Smooth muscle cell (in vitro differentiated cells): ENCODE measurements around the gene LBHD2. TPM values are rescaled to one million over a fixed set of nuclear protein-coding genes. Genes with fewer than 3 reads are reported as not detected.

ENCODE experiments used
- DNase-seq: peaks from one replicate; lab custom pipeline; 2025; ENCODE audit not compliant: unreplicated experiment; lab: John Stamatoyannopoulos, UW
- H2AFZ ChIP-seq: fragments of 200-600 bp; sonication (generic); 2 replicates; pipeline ENCODE4 v1.6.0; 2016; ENCODE audit warnings: antibody characterized with exemption, low read depth, mild to moderate bottlenecking
- H3F3A ChIP-seq: fragments of 200-600 bp; sonication (generic); 2 replicates; pipeline ENCODE4 v1.6.0; 2017; ENCODE audit warnings: antibody characterized with exemption, low read depth
- H3K27ac ChIP-seq: fragments of 200-600 bp; sonication (generic); 2 replicates; pipeline ENCODE4 v1.5.1; 2016; ENCODE audit warnings: low read depth, mild to moderate bottlenecking
- H3K27me3 ChIP-seq: fragments of 200-600 bp; sonication (generic); 2 replicates; pipeline ENCODE4 v1.6.1; 2016; ENCODE audit warnings: low read depth, mild to moderate bottlenecking
- H3K36me3 ChIP-seq: fragments of 200-600 bp; sonication (generic); 2 replicates; pipeline ENCODE4 v1.5.1; 2016; ENCODE audit warnings: low read depth
- H3K4me1 ChIP-seq: fragments of 200-600 bp; sonication (generic); 2 replicates; pipeline ENCODE4 v1.5.1; 2016; ENCODE audit warnings: low read depth
- H3K4me2 ChIP-seq: fragments of 200-600 bp; sonication (generic); 2 replicates; pipeline ENCODE4 v1.6.0; 2016; ENCODE audit warnings: mild to moderate bottlenecking
- H3K4me3 ChIP-seq: fragments of 200-600 bp; sonication (generic); 2 replicates; pipeline ENCODE4 v1.5.1; 2016; ENCODE audit warnings: mild to moderate bottlenecking
- H3K79me2 ChIP-seq: fragments of 200-600 bp; sonication (generic); 2 replicates; pipeline ENCODE4 v1.6.0; 2016; ENCODE audit warnings: low read depth, mild to moderate bottlenecking
- H3K9ac ChIP-seq: fragments of 200-600 bp; sonication (generic); 2 replicates; pipeline ENCODE4 v1.6.0; 2016; ENCODE audit warnings: low read depth
- H3K9me3 ChIP-seq: fragments of 200-600 bp; sonication (generic); replicated peaks from 2 replicates; pipeline ENCODE4 v1.5.1; 2016; ENCODE audit warnings: low read depth
- H4K20me1 ChIP-seq: fragments of 200-600 bp; sonication (generic); 2 replicates; pipeline ENCODE4 v1.6.0; 2016; ENCODE audit warnings: low read depth
- CTCF ChIP-seq: fragments of 200-600 bp; sonication (generic); IDR thresholded peaks from 2 replicates; pipeline ENCODE4 v1.5.1; 2017; ENCODE audit warnings: borderline replicate concordance, mild to moderate bottlenecking, antibody characterized with exemption; ENCODE audit not compliant: insufficient read depth, poor library complexity, severe bottlenecking
- WGBS: methylation state at CpG from one replicate; pipeline ENCODE4 v1.1.7; 2016; ENCODE audit warnings: low lambda C conversion rate; 5-methylcytosine and 5-hydroxymethylcytosine counted together
- polyA plus RNA-seq: library from polyadenylated mRNA; unstranded; fragments of >200 nt; fragmentation: Nextera tagmentation; extraction: Ambion mirVana; gene quantifications from 2 replicates; pipeline ENCODE4 v1.2.1, GENCODE V29; 2016
- total RNA-seq: library from RNA; depleted of rRNA; stranded (reverse); fragments of >200 nt; gene quantifications from 2 replicates; pipeline ENCODE4 v1.2.3, GENCODE V29; 2014

The LBHD2 gene
- total and polyA plus RNA-seq, 2 experiments from 2014 or later: not detected

- Histone ChIP-seq H3K4me1 (no peaks in the 10 kb centered on the region), H3K4me2 (no peak overlapping the region), H3K9me3 (no peaks in the 10 kb centered on the region), H3K79me2 (no peaks in the 10 kb centered on the region), H2AFZ (no peak overlapping the region), H3F3A (no peaks in the 10 kb centered on the region), H3K4me3 (no peak overlapping the region), H3K36me3 (no peaks in the 10 kb centered on the region), H4K20me1 (no peaks in the 10 kb centered on the region), H3K27ac (no peak overlapping the region), H3K27me3 (no peaks in the 10 kb centered on the region), H3K9ac (no peak overlapping the region)
- no peak for TF ChIP-seq CTCF
- no peak for DNase-seq
- WGBS: 91% methylated on average over 12 of the region's 12 CpGs
These were observed 6.5 kb downstream of the LBHD2 start for GRCh38 chr14:103090481-103091020.

- Histone ChIP-seq H3K4me2 (peak overlapping the region; percentile 90), H3K9ac (no peak overlapping the region), H2AFZ (peak overlapping the region; percentile 83), H3K9me3 (no peaks in the 10 kb centered on the region), H3K27ac (no peak overlapping the region), H3K27me3 (no peaks in the 10 kb centered on the region), H3K79me2 (no peaks in the 10 kb centered on the region), H3F3A (no peaks in the 10 kb centered on the region), H3K36me3 (no peaks in the 10 kb centered on the region), H4K20me1 (no peaks in the 10 kb centered on the region), H3K4me3 (peak overlapping the region; percentile 56), H3K4me1 (no peaks in the 10 kb centered on the region)
- TF ChIP-seq CTCF: peak; percentile 56
- WGBS: 22% methylated on average over 42 of the region's 69 CpGs
- DNase-seq: no peak
These were observed 7.3 kb downstream of the LBHD2 start for GRCh38 chr14:103091041-103091882.

GRCh38 chr14:103091883-103092222 is 7.8 kb downstream of the LBHD2 start:
- Histone ChIP-seq H3K9me3 (no peaks in the 10 kb centered on the region), H3F3A (no peaks in the 10 kb centered on the region), H2AFZ (peak overlapping the region; percentile 83), H3K36me3 (no peaks in the 10 kb centered on the region), H3K27me3 (no peaks in the 10 kb centered on the region), H3K27ac (no peak overlapping the region), H3K4me2 (peak overlapping the region; percentile 90), H3K79me2 (no peaks in the 10 kb centered on the region), H3K9ac (no peak overlapping the region), H3K4me1 (no peaks in the 10 kb centered on the region), H4K20me1 (no peaks in the 10 kb centered on the region), H3K4me3 (peak overlapping the region; percentile 56)
- no peak for DNase-seq
- WGBS: 75% methylated on average over 9 of the region's 9 CpGs
- TF ChIP-seq CTCF: no peak
